Measurements from ENCODE around the gene SMNDC1.
"Not testable (repeated sequence)": the region's sequence is repeated elsewhere in the genome, so short reads cannot be mapped to it uniquely, and the experiment has no call there.

The SMNDC1 gene

GRCh38 chr10:110252151-110252550 is 52.6 kb downstream of the SMNDC1 start:
- FAIRE-seq = no peak

GRCh38 chr10:110251392-110251791 is 53.3 kb downstream of the SMNDC1 start:
- not testable (repeated sequence) for FAIRE-seq; DNase-seq (ENCODE audit: low spot score)

More at GRCh38 chr10:110252151-110252550, 52.6 kb downstream of the SMNDC1 start:
- no peak for DNase-seq (ENCODE audit: low spot score)

GRCh38 chr10:110249489-110249888 is 55.2 kb downstream of the SMNDC1 start:
- FAIRE-seq; DNase-seq (ENCODE audit: low spot score): not testable (repeated sequence)

GRCh38 chr10:110247833-110248232 is 56.9 kb downstream of the SMNDC1 start:
- FAIRE-seq; DNase-seq (ENCODE audit: low spot score): not testable (repeated sequence)

GRCh38 chr10:110244550-110244949 is 60.2 kb downstream of the SMNDC1 start:
- DNase-seq (ENCODE audit: low spot score) = no peak
- no peak for FAIRE-seq

GRCh38 chr10:110242511-110242910 is 62.2 kb downstream of the SMNDC1 start:
- DNase-seq (ENCODE audit: low spot score) = no peak
- FAIRE-seq = no peak

GRCh38 chr10:110241841-110242240 is 62.9 kb downstream of the SMNDC1 start:
- DNase-seq (ENCODE audit: low spot score) = no peak
- FAIRE-seq = no peak

GRCh38 chr10:110241407-110241806 is 63.3 kb downstream of the SMNDC1 start:
- DNase-seq (ENCODE audit: low spot score) (no peak), FAIRE-seq (no peak)

Data from urothelium cell line (cell line).